Psoas muscle (tissue), 8 donors: ENCODE results near the gene GARS1. TPM values are rescaled to one million over a fixed set of nuclear protein-coding genes. Genes with fewer than 3 reads are reported as not detected.
"Not testable (repeated sequence)": the region's sequence is repeated elsewhere in the genome, so short reads cannot be mapped to it uniquely, and the experiment has no call there.

Experiments used
- ATAC-seq, 4 donors: fragments of 200-7000 bp; cut with Tn5 transposase; one replicate each; pipeline ENCODE4 v1.9.1; 2020; ENCODE audit warnings: moderate library complexity in 3 of 4, mild to moderate bottlenecking in 2 of 4
- DNase-seq, 2 donors: peaks; one replicate each; pipeline ENCODE4 v3.0.0-alpha.2; 2020
- H3K27ac ChIP-seq: fragments of 200-600 bp; one replicate; pipeline ENCODE4 v1.8.0; 2022
- H3K27me3 ChIP-seq, 3 donors: fragments of 200-600 bp in 1 of 3; one replicate each; pipeline versions ENCODE4 v1.6.1 to v1.8.0; 2013 to 2022; ENCODE audit warnings: low read length in 2 of 3, mild to moderate bottlenecking in 2 of 3, moderate library complexity in 1 of 3; ENCODE audit not compliant: insufficient read depth in 3 of 3
- H3K36me3 ChIP-seq, 2 donors: fragments of 200-600 bp in 1 of 2; one replicate each; pipeline versions ENCODE4 v1.6.1 to v1.8.0; 2013 to 2022; ENCODE audit warnings: low read depth in 1 of 2, mild to moderate bottlenecking in 1 of 2, moderate library complexity in 1 of 2; ENCODE audit not compliant: insufficient read depth in 1 of 2
- H3K4me1 ChIP-seq: fragments of 200-600 bp; one replicate; pipeline ENCODE4 v1.8.0; 2022
- H3K4me3 ChIP-seq: fragments of 200-600 bp; one replicate; pipeline ENCODE4 v1.8.0; 2022; ENCODE audit warnings: mild to moderate bottlenecking
- H3K9me3 ChIP-seq: fragments of 200-600 bp; one replicate; pipeline ENCODE4 v1.8.0; 2022
- CTCF ChIP-seq: fragments of 200-600 bp; IDR thresholded peaks from one replicate; pipeline ENCODE4 v1.8.0; 2022; ENCODE audit warnings: antibody characterized with exemption
- whole genome bisulfite sequencing, 3 donors: extraction: QIAGEN DNeasy Blood & Tissue Kit; methylation state at CpG; one replicate each; pipeline versions ENCODE4 v1.1.6 to v1.1.7; 2013; 5-methylcytosine and 5-hydroxymethylcytosine counted together
- intact Hi-C, 2 donors: fragments of 100-400 bp; cut with DNase I; formaldehyde crosslinking; loops; one replicate each; pipeline versions ENCODE4 v1.11.0 to v1.14.2; 2022
- polyA plus RNA-seq, 3 donors: library from polyadenylated mRNA; stranded (reverse); fragments of 200-250 nt; gene quantifications; one replicate each; pipeline ENCODE4 v1.2.3, GENCODE V29; 2013
- total RNA-seq, 4 donors: library from RNA; stranded (reverse); fragmentation: NEBNext Ultra II Directional in 2 of 4; extraction: Animal tissue kit (Norgen Biotek cat#: 25700) in 2 of 4; gene quantifications; one replicate each; pipeline versions ENCODE4 v1.2.1 to v1.2.4, GENCODE V29; 2021 to 2023
- donor health status: healthy with polysubstance abuse.
- donor health status: DM: no; HTN: no; CAD: no; lungs with moderate emphysema.
- donor health status: Bipolar disorder and iron deficiency.
- donor health status: healthy.
- donor health status: DM: yes; HTN: yes; CAD: no.
- donor health status: DM: no; HTN: no; CAD: no.
- donor health status: DM: no; HTN: no; CAD: no.
- donor health status: DM: yes; HTN: yes; CAD: no.

Gene GARS1
- total and polyA plus RNA-seq, 7 donors: 44.5 to 146 (median 65.5) TPM

DNA sequence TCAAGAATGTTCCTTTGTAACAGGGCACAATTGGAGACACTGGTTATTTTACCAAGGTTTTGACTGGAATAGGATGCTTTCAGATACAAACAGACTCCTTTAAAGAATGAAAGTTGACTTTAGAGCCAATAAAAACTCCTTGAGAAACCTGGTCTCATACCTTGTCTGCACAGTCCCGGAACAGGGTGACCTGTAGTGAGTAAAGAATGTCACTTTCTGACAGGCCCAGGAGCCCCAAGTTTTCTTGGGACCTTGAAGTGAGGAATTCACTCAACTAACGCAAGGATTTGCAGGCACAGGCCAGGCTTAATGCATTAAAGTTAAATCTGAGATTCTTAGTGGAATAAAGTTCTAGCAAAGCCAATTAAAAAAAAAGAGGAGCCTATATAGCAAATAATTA, 11.5 kb upstream of the GARS1 start:
- intact Hi-C loops: no loop called here
- TF ChIP-seq CTCF: no peak
- WGBS, 3 donors: 95 to 100% (median 97%) methylated on average over 2 of the region's 2 CpGs
- ATAC-seq (no peak), DNase-seq (no peak)
- Histone ChIP-seq H3K27ac (no peak overlapping the region), H3K27me3 (no peaks in the 10 kb centered on the region), H3K9me3 (no peaks in the 10 kb centered on the region), H3K4me1 (no peaks in the 10 kb centered on the region), H3K4me3 (no peak overlapping the region), H3K36me3 (peaks cover 15 to 65% of the 10 kb centered on the region in 2 donors)

GRCh38 chr7:30584415-30584814, 10.3 kb upstream of the GARS1 start:
- Histone ChIP-seq H3K27me3 (no peaks in the 10 kb centered on the region), H3K27ac (no peak overlapping the region), H3K36me3 (peaks cover 9 to 52% of the 10 kb centered on the region in 2 donors), H3K4me3 (no peak overlapping the region), H3K4me1 (no peaks in the 10 kb centered on the region), H3K9me3 (no peaks in the 10 kb centered on the region)
- WGBS, 3 donors: 75 to 85% (median 78%) methylated on average over 2 of the region's 2 CpGs
- ATAC-seq (no peak), DNase-seq (no peak)
- intact Hi-C loops: no loop called here
- no peak for TF ChIP-seq CTCF

- H3K9me3 ChIP-seq: no peaks in the 10 kb centered on the region
- intact Hi-C loops: no loop called here
- 65 to 83% (median 77%) methylated on average over 5 of the region's 5 CpGs for WGBS, 3 donors
- DNase-seq (no peak), ATAC-seq (no peak)
- peaks cover 9 to 51% of the 10 kb centered on the region in 2 donors for H3K36me3 ChIP-seq
- no peak overlapping the region for H3K4me3 ChIP-seq
- no peak overlapping the region for H3K27ac ChIP-seq
- TF ChIP-seq CTCF: no peak
- H3K27me3 ChIP-seq: no peaks in the 10 kb centered on the region
- no peaks in the 10 kb centered on the region for H3K4me1 ChIP-seq
Observed at GRCh38 chr7:30584965-30585364, 9.7 kb upstream of the GARS1 start.

GRCh38 chr7:30585675-30586074, 9.0 kb upstream of the GARS1 start:
- intact Hi-C loops: no loop called here
- ATAC-seq: no peak
- no peaks in the 10 kb centered on the region for H3K4me1 ChIP-seq
- no peaks in the 10 kb centered on the region for H3K9me3 ChIP-seq
- no peak overlapping the region for H3K27ac ChIP-seq
- TF ChIP-seq CTCF: no peak
- H3K27me3 ChIP-seq: no peaks in the 10 kb centered on the region
- DNase-seq: no peak
- H3K4me3 ChIP-seq: no peak overlapping the region
- 80 to 87% (median 84%) methylated on average over 3 of the region's 3 CpGs for WGBS, 3 donors
- H3K36me3 ChIP-seq: peaks cover 9 to 44% of the 10 kb centered on the region in 2 donors

DNA sequence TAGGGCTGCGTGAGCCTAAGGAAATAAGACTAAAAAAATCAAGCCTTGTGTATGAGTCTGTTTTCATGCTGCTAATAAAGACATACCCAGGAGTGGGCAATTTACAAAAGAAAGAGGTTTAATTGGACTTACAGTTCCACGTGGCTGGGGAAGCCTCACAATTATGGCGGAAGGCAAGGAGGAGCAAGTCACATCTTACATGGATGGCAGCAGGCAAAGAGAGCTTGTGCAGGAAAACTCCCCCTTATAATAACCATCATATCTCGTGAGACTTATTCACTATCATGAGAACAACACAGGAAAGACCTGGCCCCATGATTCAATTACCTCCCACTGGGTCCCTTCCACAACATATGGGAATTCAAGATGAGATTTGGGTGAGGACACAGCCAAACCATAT, 7.1 kb upstream of the GARS1 start:
- H3K4me3 ChIP-seq, H3K27me3 ChIP-seq, H3K4me1 ChIP-seq, intact Hi-C loops, ATAC-seq, DNase-seq, H3K9me3 ChIP-seq, H3K27ac ChIP-seq: not testable (repeated sequence)
- peaks cover 6 to 26% of the 10 kb centered on the region in 2 donors for H3K36me3 ChIP-seq
- 97 to 100% (median 97%) methylated on average over 4 of the region's 4 CpGs for WGBS, 3 donors
